ENCODE data around the gene NUBPL.
"Not testable (repeated sequence)": the region's sequence is repeated elsewhere in the genome, so short reads cannot be mapped to it uniquely, and the experiment has no call there.

The NUBPL gene

DNA sequence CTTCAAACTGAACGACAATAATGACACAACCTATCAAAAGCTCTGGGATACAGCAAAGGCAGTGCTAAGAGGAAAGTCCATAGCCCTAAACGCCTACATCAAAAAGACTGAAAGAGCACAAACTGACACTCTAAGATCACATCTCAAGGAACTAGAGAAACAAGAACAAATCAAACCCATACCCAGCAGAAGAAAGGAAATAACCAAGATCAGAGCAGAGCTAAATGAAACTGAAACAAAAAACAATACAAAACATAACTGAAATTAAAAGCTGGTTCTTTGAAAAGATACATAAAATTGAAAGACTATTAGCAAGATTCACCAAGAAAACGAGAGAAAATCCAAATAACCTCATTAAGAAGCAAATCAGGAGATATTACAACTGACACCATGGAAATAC, 306.9 kb downstream of the NUBPL start:
- DNase-seq (ENCODE audit: low read depth in 1 of 2, low spot score in 1 of 2), result not testable (repeated sequence)

DNA sequence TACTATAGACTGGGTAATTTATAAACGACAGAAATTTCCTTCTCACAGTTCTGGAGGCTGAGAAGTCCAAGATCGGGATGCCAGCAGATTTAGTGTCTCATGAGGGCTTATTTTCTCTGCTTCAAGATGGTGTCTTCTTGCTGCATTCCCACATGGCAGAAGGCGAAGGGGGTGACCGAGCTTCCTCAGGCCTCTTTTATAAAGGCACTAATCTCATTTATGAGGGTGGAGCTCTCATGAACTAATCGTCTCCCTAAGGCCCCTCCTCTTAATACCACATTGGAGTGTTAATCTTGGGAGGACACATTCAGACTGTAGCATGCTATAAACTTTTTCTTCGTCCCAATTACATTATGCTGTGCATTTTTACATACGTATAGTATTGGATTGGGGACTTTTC, 315.5 kb downstream of the NUBPL start:
- no peak for DNase-seq (ENCODE audit: low read depth in 1 of 2, low spot score in 1 of 2)

DNA sequence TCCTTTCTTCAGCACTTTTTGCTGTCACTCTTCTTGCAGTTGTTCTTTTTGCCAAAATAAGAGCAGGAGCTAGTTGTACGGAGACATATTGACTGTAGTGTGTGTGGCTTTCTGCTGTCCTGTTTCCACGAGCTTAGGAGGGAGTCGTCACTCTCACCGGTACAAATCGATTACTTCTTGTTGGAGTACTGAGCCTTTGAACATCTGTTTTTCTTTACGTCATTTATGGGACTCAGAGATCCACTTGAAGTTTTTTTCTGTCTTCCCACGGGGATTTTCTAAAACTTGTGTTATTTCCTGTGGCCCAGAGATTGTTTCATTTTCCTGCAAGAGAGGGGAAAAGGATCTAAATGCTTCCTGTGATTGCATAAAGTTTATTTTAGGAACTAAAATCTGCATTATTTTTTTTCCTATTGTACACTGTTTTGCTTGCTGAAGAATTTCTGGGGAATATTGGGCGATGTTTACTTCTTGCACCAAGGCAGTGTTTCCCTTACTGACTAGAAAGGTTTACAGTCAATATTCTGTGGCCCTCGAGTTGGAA, 316.1 kb downstream of the NUBPL start:
- no peak for DNase-seq (ENCODE audit: low read depth in 1 of 2, low spot score in 1 of 2)

DNA sequence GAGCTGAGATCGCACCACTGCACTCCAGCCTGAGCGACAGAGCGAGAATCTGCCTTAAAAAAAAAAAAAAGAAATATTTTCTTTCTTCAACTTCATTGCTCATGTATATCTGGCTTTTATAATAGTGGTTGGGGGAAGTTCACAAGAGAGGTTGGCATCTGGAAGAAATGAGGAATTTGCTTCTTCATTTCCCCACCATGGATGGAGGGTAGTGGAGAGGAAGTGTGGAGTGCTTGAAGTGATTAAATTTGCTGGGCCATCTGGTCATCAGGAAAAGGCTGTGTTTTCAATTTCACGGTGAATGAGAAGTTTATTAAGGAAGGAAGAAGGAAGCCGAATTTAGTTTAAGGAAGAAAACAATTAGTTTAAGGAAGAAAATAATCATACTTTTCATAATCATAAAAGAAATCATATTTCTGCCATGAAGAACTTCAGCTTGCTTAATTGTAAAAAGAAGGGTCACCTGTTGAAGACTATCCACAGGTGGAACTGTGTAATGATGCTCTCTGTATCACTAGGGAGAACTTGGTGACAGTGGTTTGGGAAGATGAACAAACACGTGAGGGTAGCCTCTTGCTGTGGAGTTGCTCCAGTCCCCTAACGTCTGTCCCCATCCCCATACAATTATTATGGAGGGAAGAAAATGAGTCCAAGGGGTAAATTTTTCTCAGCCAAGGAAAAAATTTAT, 318.6 kb downstream of the NUBPL start:
- DNase-seq (ENCODE audit: low read depth in 1 of 2, low spot score in 1 of 2), result no peak

DNA sequence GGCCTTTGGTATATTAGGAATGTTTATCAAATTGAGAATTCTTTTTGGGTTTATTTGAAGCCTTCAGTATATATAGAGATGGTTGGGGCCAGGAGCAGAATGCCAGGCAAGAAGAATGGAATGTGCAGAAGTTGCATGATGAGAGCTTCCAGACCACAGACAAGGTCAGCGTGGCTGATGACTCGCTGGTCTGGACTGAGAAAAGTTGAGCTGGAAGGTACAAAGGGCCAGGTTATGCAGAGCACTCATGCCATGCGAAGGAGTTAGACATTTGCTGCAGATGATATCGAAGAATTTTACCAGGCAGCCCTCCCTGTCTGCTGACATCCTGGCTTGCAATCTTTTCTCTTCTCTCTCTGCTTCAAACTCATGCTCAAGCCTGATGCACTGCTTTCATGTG, 319.7 kb downstream of the NUBPL start:
- DNase-seq (ENCODE audit: low read depth in 1 of 2, low spot score in 1 of 2), result no peak

DNA sequence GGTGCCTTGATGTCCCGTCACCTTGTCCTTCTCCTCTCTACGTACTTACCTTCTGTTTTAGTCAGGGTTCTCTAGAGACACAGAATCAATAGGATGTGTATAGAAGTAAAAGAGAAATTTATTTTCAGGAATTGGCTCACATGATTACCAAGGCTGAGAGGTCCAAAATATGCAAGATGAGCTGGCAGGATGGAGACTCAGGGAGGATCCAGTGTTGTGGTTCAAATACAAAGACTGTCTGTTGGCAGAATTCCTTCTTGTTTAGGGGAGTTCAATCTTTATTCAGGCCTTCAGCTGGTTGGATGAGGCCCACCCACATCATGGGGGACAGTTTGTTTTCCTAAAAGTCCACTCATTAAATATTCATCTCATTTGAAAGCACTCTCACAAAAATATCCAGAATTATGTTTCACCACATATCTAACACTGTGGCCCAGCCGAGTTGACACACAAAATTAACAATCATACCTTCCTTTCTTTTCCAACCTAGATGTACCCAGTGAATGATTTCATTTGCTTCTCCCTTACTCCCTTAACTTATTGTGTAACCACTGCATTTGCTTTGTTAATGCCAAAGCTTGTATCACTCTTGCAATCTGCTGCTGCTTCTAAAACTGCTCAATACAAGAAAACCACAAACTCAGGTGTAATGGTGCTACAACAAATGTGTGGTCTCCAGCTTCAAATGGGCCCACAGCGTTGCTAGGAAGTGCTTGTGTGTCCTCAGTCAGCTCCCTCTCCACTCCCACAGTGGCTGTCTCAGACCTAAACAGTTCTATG, 320.5 kb downstream of the NUBPL start:
- no peak for DNase-seq (ENCODE audit: low read depth in 1 of 2, low spot score in 1 of 2)

DNA sequence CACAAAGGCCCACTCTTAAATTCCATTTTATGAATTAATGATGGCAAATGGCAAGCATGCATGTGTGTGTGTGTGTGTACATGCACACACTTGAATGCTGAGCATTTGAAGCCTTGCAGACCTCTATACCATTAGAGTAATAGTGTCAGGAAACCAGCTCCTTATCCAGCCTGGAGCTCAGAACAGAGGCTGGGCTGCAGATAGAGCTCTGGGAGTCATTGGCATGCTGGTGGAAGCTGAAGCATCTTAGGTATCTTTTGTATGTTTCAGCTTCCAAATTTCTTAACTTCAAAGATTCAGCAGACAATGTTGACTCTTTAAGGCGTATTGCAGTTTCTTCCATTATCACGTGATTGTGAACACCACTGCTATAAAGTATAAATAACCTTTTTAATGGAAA, 323.0 kb downstream of the NUBPL start:
- no peak for DNase-seq (ENCODE audit: low read depth in 1 of 2, low spot score in 1 of 2)

DNA sequence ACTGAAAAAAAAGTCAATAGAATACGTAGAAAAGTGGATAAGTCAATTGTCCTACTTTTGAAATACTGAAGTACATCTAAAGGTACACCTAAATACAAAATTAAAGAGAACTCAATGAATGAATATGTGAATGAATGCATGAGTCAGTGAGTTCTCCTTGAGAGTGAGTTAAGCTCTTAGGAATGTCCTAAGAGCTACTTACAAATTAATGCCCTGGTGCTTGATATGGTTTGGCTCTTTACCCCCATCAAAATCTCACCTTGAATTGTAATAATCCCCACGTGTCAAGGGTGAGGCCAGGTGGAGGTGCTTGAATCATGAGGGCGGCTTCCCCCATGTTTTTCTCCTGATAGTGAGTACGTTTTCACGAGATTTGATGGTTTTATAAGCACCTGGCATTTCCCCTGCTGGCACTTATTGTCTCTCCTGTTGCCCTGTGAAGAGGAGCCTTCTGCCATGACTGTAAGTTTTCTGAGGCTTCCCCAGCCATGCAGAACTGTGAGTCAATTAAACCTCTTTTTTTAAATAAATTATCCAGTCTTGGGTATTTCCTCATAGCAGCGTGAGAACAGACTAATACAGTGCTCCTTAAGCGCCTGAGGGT, 323.7 kb downstream of the NUBPL start:
- DNase-seq (ENCODE audit: low read depth in 1 of 2, low spot score in 1 of 2), result no peak

DNA sequence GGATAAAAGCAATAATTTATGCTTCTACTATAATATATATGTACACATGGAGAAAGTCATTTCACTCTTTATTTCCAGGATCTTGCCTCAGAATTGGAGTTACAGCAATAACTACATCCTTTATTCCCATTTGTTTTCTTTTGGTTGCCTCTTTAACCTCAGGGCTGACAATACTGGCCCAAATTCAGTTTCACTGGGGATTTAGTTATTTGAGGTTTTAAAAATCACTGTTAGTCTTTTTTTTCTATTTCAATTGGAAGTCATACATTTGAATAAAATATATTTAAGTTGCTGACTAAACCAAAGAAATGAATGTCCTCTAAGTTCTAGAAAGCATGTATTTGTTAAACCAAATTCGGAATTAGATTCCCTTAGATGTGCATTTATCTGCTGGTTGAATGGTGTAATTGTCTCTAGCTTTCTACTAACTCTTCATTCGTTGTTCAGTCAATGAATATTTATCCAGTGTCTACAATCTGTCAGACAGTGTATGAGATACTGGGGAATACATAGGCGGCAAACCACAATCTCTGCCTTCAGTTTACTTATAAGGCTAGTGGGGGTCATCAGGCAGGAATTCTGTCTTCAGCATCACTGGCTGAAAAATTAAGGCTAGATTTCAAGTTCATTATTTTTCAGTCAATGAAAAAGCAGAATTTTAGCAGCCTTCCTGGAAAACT, 325.1 kb downstream of the NUBPL start:
- no peak for DNase-seq (ENCODE audit: low read depth in 1 of 2, low spot score in 1 of 2)

DNA sequence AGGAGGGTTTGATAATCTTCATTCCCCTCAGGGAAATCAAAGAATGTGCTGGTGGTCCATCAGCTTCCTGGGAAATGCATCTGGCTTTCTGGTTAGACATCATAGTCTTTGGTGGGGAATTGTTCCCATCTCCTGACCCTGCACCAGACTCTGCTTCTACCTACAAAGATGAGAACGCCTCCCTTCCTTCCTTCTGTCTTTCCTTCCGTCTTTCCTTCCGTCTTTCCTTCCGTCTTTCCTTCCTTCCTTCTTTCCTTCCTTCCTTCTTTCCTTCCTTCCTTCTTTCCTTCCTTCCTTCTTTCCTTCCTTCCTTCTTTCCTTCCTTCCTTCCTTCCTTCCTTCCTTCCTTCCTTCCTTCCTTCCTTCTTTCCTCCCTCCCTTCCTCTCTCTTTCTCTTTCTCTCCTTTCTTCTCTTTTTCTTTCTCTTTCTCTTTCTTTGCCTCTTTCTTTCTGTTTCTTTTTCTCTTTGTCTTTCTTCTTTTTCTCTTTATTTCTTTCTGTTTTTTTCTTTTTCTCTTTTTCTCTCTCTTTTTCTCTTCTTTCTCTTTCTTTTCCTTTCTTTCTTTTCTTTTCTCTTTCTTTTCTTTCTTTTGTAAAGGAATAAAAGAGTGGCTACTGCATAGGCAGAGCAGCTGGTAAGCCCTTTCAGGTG, 326.9 kb downstream of the NUBPL start:
- no peak for DNase-seq (ENCODE audit: low read depth in 1 of 2, low spot score in 1 of 2)

DNA sequence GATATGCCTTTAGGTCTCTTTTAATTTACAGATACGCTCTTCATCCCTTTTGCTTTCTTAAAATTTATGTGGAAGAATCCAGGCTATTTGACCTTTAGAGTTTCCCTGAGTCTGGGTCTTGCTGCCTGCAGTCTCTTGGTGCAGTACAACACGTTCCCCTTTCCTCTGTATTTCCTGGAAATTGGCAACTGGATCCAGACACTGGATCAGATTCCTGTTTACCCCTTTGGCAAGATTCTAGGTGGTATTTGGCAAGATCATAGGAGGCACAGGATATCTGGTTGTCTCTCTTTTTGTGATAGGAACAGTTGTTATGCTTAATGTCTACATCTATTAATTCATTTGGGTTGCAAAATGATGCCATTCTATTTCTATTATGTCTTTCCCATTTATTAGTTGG, 328.1 kb downstream of the NUBPL start:
- no peak for DNase-seq (ENCODE audit: low read depth in 1 of 2, low spot score in 1 of 2)

DNA sequence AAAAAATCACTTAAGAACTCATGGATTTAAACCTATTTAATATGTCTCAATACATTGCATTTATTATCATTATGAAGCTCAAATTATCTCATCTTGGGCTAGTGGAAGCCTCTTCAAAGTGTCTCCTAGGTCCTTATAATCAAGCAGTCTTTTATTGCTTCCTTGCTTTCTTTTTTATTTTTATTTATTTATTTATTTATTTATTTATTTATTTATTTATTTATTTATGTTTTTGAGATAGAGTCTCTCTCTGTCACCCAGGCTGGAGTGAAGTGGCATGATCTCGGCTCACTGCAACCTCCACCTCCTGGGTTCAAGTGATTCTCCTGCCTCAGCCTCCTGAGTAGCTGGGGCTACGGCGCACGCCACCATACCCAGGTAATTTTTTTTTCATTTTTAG, 329.0 kb downstream of the NUBPL start:
- not testable (repeated sequence) for DNase-seq (ENCODE audit: low read depth in 1 of 2, low spot score in 1 of 2)

DNA sequence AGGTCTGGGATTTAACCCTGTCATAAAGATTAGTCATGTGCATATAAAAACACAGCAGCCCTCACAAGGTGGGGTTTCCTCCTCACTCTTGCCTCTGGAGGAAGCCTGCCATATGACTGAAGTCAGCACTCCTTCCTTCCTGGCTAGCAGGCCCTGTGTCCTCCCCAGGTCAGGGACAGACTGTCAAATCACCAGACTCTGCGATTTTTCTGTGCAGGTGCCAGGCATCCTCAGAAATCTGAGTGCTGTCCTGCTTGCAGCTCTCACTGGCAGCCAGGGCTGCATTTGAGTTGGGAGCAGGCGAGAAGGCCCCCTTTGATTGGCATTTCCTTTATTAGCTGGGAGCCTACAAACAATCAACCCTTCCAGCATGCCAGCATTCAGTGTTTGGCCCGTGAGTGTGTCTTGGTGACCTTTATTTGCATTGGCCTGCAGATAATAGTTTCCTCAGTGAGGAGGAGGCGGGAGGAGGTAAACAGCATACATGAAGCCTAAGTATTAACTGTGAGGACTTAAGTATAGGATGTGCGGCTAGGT, 332.1 kb downstream of the NUBPL start:
- DNase-seq (ENCODE audit: low read depth in 1 of 2, low spot score in 1 of 2), result no peak

DNA sequence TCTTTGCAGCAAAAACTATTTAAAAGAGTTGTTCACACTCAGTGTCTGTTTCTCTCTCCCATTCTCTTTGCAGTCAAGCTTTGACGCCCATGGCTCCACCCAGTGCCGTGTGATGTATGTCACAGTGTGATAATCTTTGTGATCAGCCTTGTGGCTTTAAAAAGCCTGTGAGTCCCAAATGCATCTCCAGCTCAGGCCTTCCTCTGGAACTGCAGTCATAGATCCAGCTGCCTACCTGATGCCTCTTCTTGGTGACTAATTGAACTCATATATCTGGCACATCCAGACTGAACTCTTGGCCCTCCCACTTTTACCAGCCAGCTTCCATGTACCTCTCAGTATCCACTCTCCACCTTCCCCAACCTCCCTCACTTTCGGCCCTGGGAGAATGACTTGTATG, 333.1 kb downstream of the NUBPL start:
- no peak for DNase-seq (ENCODE audit: low read depth in 1 of 2, low spot score in 1 of 2)

DNA sequence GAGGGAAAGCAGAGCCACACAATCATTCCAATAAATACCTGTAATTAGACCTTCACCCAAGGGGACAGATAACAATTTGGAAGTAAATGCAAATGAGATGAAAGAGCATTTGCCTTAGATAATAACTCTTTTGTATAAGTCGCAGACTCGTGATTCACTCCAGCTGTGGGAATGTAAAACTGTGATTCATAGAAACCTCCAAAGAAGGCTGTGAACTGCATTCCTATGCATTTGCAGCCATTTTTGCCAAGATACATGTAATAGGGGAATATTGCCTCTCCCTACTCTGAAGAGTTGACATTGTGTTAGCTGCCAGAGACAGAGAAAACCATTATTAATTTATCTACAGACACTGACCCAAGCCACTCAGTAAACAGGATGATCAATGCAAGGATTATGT, 334.0 kb downstream of the NUBPL start:
- DNase-seq (ENCODE audit: low read depth in 1 of 2, low spot score in 1 of 2), result no peak

DNA sequence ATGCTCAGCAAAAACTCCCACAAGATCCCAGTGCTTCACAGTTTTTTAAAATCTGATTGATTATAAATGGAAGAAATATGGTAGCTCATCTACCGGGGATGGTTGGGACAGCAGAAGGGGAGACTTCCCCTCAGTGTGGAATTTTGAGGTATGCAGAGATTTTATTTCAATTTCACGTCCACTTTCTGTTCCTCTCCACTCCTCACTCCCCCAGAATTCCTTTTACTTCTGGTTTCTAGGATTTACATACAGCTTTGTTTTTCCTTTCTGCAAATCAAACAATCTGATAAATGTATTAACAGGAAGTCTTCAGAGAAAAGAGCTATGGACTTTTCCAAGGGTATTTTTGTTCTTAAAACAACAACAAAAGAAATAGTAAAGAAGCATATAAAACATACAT, 334.4 kb downstream of the NUBPL start:
- no peak for DNase-seq (ENCODE audit: low read depth in 1 of 2, low spot score in 1 of 2)

DNA sequence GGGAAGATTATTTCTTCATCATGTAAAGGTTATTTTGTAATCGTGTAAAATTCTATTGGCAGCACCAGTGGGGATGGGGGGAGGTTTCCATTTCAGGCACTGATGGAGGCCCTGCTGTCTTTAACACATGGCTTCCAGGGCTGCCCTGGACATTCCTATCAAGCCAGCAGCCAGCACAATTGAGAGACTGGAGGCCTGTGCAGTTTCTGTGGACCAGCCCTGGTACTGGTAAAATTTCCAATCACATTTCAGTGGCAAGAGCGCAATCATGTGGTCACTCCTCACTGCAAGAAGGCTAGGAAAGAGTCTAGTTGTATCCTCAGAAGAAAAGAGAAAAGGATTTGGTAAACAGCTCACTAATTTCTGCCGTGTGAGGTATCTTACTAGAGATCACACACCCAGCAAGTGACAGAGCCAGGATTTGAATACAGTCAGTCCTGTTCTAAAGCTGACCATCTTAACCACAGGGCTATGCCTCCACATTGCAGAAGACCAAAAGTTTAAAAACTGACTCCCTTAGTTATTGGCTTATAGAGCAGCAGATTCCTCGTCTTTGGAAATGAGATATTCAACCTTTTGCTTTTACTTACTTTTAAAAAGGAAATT, 336.5 kb downstream of the NUBPL start:
- DNase-seq (ENCODE audit: low read depth in 1 of 2, low spot score in 1 of 2), result no peak

DNA sequence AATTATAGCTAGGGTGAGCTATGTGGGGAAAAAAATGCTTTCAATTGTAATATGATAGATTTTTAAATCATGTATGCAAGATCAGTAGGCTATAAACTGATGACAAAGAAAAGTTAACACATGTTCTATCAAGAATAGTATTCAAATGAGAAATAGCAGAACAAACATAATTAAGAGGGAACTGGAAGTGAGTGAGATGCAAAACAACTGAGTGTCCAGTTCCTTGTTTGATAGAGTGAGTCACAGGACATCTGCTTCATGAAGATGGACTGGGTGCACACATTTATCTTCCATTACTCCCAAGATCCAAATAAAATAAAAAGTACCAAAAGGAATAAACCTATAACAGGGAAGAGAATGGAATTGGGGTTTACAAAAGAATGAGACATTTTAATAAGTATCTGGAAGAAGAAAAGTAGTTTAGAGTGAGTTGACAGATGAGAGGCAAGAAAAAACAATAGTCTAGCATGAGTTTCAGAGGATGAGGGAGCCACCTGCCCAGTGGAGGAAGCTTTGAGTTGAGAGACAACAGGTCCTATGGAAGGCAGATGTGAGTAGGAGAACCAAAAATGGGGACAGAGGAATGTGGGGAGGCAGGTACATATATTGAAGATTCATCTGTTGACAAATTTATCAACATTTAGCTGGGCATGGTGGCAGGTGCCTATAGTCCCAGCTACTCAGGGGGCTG, 337.8 kb downstream of the NUBPL start:
- DNase-seq (ENCODE audit: low read depth in 1 of 2, low spot score in 1 of 2), result no peak

DNA sequence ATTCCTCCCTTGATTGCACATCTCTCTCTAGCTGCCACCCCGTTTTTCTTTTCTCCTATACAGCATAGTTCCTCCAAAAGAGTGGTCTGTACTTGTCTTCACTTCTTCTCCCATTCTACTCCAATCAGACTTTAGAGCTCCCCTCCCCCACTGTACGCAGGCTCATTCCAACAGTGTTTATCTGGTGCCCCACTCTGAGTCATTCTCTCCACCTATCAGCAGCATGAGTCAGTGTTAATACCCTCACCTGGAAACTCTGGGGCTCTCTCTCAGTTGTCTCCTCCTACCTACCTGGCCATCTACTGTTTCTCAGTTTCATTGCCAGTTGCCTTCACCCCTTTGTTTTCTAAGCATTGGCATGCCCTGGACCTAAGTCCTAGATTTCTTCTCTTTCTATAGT, 340.8 kb downstream of the NUBPL start:
- DNase-seq (ENCODE audit: low read depth in 1 of 2, low spot score in 1 of 2), result no peak
